ENCODE measurements around the gene TYROBP. TPM values are rescaled to one million over a fixed set of nuclear protein-coding genes. Genes with fewer than 3 reads are reported as not detected.

Gene TYROBP
- total RNA-seq, 1 experiment from 2014 or later: not detected

GRCh38 chr19:35931874-35932202 lies 23.7 kb upstream of the TYROBP start:
- H3K18ac ChIP-seq (ENCODE audit: insufficient read length, low read depth, low read length): no peak overlapping the region
- no peaks in the 10 kb centered on the region for H3K36me3 Mint-ChIP-seq (ENCODE audit: insufficient read depth in 1 of 3, low read depth in 3 of 3)
- H3K23me2 ChIP-seq (ENCODE audit: insufficient read length, low read depth, low read length, poor library complexity, severe bottlenecking): peaks cover 9% of the 10 kb centered on the region
- no peak overlapping the region for H3T11ph ChIP-seq (ENCODE audit: low read length)
- TF ChIP-seq CTCF (conservative IDR thresholded peaks at IDR 0.05): no peak
- DNase-seq: no peak
- no peak overlapping the region for H3K9ac ChIP-seq (ENCODE audit: extremely low read depth, insufficient read length, low read length)
- no peak overlapping the region for H4K5ac ChIP-seq (ENCODE audit: insufficient read length, low read depth, low read length)
- H3K27ac Mint-ChIP-seq: peak overlapping the region; percentile 90 to 96 (median 91)
- H3K27me3 Mint-ChIP-seq (ENCODE audit: low read depth): peaks cover 7% of the 10 kb centered on the region
- no peak overlapping the region for H2AFZ ChIP-seq (ENCODE audit: low read length)
- H3K23ac ChIP-seq (ENCODE audit: insufficient read length, low read depth, low read length): no peak overlapping the region
- H3K79me2 ChIP-seq (ENCODE audit: insufficient read depth, low read length): no peaks in the 10 kb centered on the region
- peak overlapping the region; percentile 26 for H3K4me2 ChIP-seq (ENCODE audit: insufficient read depth, insufficient read length, low read length)
- H2BK120ac ChIP-seq (ENCODE audit: low read depth, low read length, poor library complexity, severe bottlenecking): no peak overlapping the region
- H3K56ac ChIP-seq (ENCODE audit: insufficient read length, low read depth, low read length): no peak overlapping the region
- H2BK20ac ChIP-seq (ENCODE audit: low read depth, low read length, poor library complexity, severe bottlenecking): no peak overlapping the region
- H2BK5ac ChIP-seq (ENCODE audit: insufficient read length, low read length): no peak overlapping the region
- no peaks in the 10 kb centered on the region for H3K27me3 ChIP-seq (ENCODE audit: insufficient read depth, low read length)
- H3K4me1 ChIP-seq (ENCODE audit: insufficient read depth, low read length): no peaks in the 10 kb centered on the region
- H3K14ac ChIP-seq (ENCODE audit: insufficient read depth, low read length): no peak overlapping the region
- H3K4me3 Mint-ChIP-seq: peak overlapping the region; percentile 46 to 75
- H3K79me1 ChIP-seq (ENCODE audit: insufficient read depth, low read depth, low read length, poor library complexity, severe bottlenecking): no peaks in the 10 kb centered on the region
- H4K91ac ChIP-seq (ENCODE audit: insufficient read length, low read depth, low read length): no peak overlapping the region
- WGBS (ENCODE audit: extremely low coverage, insufficient read length, low lambda C conversion rate): no CpG with 5 or more reads among the region's 9 CpGs
- no peak overlapping the region for H4K8ac ChIP-seq (replicated peaks; ENCODE audit: insufficient read length, low read depth, low read length)
- H2AK5ac ChIP-seq (ENCODE audit: insufficient read length, low read length): no peak overlapping the region
- H3K4ac ChIP-seq (ENCODE audit: low read depth, low read length): no peak overlapping the region
- H3K9me3 Mint-ChIP-seq: no peaks in the 10 kb centered on the region
- no peak overlapping the region for H2BK12ac ChIP-seq (ENCODE audit: insufficient read length, low read depth, low read length)
- H3K4me1 Mint-ChIP-seq: peaks cover 26 to 27% of the 10 kb centered on the region in 2 experiments
- no peaks in the 10 kb centered on the region for H3K9me3 ChIP-seq (ENCODE audit: control insufficient read depth, low read depth, low read length)
- peak overlapping the region; percentile 21 for H3K27ac ChIP-seq (ENCODE audit: insufficient read length, low read depth, low read length)
- H2BK15ac ChIP-seq (ENCODE audit: low read depth, low read length): no peak overlapping the region
- H4K20me1 ChIP-seq (ENCODE audit: control insufficient read depth, insufficient read depth, insufficient read length): no peaks in the 10 kb centered on the region
